NCI-H226 (cell line): Measurements from ENCODE around the gene SUGCT.
A peak's percentile ranks its signal among the peaks of the same experiment; 100 is the strongest.

Experiments used
- DNase-seq: peaks from one replicate; pipeline ENCODE4 v3.0.0-alpha.2; 2015

The SUGCT gene

DNA sequence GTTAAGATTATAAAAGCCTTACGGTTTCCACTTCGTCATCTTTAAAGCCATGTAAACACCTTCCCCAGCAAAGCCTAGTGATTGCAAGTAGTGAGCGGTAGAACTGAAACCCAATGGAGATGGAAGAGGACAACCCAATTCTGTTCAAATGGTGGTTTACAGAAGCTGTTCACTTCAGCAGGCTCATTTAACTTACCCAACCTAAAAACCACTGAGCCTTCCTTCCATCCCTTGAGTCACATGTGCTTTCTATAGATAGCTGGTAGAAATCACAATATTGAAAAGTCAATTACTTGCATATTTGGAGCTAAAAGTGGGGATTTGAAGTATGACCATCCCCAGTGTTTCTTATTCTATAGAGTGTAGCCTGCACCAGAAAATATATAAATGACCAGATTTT is 667.7 kb downstream of the SUGCT start:
- no peak for DNase-seq

DNA sequence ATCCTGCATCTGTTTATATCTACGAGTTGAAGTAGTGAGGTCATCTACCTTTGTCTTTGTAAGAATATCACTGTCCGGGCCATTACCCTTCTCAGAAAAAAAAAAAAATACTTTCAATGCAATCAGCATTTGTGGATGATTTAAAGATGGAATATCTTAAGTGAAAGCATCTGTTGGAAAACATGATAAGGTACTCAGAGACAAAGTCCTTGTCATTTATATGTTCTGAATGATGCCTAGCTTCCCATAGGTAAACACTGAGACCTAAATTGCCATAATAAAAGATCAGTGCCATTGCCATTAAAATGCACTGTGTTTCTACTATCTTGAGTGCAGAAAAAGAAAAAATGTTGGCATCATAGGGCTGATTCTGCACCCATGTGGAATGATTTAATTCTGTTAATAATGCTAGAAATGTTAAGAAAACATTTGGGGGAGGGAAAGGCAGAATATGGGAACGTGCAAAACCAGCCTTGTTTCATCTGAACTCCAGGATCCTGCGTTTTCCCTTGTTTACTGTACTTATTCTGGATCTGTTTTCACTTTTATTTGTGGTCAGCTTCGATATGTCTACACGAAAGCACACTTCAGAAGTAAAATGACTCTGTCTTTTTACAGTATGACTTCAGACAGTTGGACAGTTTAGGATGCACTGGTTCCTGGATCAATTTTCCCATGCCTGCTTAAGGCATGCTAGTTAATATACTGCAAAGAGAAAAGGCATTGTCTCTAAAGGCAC is 669.8 kb downstream of the SUGCT start:
- DNase-seq: no peak

DNA sequence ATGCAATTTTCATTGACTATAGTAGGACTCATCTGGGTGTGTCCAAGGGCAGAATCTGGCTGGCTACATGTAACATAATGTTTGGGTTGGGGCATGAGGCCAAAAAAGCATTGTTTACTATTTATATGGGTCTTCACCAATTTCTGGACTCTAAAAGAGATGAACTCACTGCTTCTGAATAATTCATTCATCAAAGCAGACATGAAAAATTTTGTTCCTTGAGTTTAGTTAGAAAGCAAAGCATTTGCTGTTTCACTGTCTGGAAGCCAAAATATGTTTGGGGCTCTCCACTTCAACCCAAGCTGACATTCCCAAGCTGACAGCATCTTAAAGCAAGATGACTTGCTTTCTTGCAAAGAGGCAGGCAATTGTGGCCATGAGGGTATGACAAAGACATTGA is 670.6 kb downstream of the SUGCT start:
- no peak for DNase-seq

DNA sequence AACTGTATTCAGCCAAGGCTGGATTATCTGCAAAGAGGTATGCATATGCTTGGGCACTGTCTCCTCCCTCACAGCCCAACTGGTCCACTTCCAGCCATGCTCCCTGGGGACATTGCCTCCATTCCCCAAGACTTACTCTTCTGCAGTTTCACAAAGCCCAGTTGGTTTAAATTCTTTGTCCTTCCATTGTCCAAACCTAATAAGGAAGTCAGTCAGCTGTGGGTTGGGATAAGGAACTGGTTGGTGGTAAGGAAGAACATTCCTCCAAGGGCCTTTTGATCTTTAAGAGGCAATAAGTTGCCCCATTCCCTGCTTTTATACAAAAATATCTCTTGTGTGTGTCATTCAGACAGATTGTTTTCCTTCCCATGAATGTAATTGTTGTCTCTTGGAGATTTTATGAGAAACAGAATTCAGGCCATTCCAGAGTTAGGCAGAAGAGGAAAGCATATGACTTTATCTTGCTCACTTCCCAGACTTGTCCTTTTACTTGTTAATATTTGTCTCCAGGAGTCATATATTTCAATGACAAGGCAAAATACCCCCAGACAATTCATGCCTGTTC is 673.7 kb downstream of the SUGCT start:
- peak; percentile 46 for DNase-seq

DNA sequence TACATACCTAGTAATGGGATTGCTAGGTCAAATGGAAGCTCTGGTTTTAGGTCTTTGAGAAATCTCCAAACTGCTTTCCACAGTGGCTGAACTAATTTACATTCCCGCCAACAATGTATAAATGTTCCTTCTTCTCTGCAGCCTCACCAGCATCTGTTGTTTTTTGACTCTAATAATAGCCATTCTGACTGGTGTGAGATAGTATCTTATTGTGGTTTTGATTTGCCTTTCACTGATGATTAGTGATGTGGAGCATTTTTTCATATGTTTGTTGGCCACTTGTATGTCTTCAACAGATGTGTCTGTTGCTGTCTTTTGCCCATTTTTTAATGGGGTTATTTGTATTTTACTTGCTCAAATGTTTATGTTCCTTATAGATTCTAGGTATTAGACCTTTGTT is 675.5 kb downstream of the SUGCT start:
- no peak for DNase-seq

DNA sequence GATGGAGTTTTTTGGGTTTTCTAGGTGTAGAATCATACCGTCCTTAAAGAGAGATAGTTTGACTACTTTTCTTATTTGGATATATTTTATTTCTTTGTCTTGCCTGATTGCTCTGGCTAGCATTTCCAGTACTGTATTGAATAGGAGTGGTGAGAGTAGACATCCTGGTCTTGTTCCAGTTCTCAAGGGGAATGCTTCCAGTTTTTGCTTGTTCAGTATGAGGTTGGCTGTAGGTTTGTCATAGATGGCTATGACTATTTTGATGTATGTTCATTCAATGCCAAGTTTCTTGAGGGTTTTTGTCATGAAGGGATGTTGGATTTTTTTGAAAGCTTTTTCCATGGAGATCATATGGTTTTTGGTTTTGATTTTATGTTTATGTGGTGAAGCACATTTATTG is 676.9 kb downstream of the SUGCT start:
- no peak for DNase-seq

DNA sequence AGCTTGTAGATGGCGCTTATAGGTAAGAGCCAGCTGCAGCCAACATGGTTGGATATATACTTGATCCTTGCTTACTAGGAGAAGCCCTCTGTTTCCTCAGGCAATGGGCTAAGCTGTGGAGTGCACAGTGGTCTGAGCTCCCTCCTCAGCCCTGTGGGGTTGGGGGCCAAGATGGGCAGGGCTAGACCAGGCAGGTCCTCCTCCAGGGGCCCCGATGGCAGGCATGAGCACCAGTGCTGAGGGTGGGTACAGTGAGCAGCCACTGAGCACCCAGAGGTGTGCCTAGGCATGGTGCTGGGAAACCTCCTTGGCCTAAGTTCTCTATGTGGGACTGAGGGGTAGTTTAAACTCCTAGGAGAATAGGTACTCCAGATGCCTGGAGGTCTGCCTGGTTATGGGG is 680.2 kb downstream of the SUGCT start:
- no peak for DNase-seq

DNA sequence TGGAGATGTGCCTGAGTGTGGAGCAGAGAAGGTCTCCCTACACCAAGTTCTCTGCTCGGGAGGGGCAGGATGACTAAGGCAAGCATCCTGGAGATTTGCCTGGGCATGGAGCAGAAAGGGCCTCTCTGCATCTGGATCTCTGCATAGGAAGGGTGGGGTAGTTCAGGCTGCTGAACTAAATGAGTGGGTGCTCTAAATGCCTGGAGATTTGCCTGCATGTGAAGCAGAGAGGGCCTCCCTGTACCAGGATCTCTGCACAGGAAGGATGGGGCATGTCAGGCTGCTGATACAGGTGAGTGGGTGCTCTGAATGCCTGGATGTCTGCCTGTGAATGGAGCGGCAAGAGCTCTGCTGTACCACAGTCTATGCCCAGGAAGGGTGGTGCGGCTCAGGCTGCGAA is 680.7 kb downstream of the SUGCT start:
- DNase-seq: peak; percentile 65

DNA sequence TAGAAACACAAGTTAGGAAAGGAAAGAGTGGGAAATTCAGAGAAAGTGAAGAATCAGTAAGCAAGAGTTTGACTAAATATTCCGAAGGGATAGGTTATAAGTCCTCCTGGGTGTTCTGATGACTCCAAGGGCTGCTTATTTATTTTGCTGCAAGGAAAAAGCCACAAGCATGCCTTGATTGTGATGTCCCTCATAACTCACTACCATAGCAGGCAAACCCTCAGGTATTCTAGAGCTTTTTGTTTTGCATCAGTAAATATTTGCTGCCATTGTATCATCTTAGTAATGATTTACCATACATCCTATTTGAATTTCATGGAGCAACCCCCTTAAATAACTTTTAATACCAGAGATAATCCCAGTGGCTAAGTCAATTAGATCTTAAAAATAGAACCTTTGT is 688.1 kb downstream of the SUGCT start:
- no peak for DNase-seq

DNA sequence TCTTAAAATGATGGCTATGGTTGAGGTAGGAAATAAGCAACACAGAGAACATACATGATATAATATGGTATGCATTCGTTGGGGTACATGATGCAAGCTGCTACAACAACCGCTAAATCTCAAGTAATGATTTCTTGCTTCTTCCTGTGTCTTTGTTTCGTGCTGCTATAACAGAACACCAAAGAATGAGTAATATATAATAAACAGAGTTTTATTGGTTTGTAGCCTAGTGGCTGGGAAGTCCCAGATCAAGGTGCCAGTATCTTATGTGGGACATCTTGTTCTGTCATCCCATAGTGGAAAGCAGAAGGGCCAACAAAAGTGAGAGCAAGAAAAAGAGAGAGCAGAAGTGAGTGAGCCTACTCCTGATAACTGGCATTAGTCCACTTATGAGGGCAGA is 689.7 kb downstream of the SUGCT start:
- DNase-seq: no peak

DNA sequence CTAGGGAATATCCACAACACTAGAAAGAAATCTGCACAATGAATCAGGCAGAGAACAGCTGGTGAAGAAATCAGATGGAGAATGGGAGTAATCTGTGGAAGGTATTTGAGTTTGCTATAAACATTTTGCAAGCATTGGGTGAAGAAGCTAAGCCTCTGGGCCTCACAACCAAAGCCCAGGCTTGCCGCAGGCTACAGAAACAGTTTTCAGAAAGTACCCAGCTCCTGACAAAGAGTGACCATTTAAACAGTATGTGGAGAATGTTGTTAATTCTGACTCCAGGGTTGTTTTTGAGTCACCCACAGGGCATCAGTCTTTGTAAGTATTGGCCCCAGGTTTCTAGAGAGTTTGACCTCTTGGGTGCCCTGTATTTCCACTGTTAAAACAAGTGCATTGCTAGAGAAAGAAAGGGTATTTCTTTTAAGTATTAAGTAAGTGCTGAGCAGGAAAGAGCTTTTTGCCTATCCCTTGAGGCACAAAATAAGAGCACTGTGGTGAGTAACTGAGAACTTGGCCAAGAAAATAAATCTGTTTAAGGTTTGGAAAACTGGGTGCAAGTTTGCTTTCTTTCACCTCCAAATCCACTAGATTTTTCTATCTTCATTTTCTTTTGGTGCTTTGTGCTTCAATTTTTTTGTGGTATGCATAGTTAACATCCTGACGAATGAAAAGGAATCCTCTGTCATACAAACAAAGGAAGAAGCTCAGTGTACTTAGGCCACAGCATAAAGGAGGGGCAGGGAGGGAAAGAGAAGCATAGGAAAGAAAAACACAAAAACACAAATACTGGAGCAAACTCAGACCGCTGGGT is 691.8 kb downstream of the SUGCT start:
- DNase-seq: peak; percentile 26

DNA sequence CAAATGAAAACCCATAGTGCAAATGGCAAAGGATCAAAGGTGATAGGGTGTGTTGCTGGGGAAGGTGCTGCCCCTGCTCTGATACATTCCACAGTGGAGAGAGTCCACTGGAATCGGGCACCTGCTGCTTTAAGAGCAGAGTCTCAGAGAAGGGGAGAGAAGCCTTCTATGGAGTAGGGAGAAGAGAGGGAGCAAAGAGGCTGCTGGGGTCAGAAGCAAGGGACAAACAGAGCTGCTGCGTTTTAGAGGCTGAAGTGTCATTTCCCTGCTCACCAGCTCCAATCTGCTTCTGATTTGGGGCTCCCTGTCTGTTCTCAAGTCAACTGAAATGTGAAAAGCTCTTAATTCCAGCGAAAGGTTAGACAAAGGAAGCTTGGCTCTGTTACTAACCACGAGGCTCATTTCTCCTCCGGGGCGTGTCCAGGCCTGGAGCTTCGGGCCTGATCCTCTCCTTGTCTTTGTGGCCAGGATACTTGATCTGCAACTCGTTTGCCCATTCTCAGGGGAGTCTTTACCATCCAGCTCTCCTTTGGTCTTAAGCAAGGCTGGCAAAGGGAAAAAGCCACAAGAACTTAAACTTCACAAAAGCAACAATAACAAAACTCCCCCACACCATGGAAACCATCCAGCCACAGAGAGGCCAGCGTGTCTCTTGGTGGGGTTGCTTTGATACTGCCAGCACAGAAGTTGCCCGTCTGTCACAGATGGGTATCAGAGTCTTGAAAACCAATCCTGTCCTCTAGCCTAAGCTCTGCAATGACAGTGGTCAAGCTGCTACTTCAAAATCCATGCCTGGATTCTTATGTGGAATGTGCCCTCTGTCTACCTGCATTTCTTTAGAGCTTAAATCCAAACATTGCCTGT is 692.6 kb downstream of the SUGCT start:
- no peak for DNase-seq

DNA sequence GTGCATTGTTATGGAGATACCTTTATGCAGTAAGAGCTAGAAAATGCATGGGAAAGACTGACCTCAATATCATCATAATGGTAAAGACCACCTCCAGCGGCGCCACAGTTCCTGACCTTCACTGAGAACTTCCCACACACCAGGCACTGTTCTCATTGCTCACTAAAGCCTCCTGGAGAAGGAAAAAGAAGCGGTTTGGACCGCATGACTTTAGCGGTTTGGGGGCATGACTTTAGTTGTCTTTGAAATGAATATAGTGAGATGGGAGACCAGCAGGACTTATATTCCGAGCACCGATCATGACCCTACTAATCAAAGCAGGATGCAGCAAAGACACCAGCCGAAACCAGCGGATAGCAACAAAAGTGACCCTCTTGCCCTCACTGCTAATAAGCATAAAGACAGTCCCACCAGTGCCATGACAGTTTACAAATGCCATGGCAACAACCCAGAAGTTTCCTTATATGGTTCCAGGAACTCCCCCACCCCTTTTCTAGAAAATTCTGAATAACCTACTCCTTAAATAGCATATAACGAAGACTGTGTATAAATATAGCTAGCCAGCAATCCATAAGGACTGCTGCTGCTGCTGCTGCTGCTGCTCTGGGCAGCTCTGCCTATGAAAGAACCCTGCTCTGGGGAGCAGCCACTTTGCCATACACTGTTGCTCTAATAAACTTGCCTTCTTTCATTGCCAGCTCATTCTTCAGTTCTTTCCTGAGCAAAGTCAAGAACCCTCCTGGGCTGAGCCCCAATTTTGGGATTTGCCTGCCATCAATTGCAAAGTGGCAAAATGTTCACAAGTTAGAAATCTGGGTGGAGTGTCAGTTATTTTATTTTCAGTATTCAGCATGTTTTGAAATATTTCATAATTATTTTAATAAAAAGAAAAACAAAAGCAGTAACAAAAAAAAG is 694.1 kb downstream of the SUGCT start:
- DNase-seq: no peak

DNA sequence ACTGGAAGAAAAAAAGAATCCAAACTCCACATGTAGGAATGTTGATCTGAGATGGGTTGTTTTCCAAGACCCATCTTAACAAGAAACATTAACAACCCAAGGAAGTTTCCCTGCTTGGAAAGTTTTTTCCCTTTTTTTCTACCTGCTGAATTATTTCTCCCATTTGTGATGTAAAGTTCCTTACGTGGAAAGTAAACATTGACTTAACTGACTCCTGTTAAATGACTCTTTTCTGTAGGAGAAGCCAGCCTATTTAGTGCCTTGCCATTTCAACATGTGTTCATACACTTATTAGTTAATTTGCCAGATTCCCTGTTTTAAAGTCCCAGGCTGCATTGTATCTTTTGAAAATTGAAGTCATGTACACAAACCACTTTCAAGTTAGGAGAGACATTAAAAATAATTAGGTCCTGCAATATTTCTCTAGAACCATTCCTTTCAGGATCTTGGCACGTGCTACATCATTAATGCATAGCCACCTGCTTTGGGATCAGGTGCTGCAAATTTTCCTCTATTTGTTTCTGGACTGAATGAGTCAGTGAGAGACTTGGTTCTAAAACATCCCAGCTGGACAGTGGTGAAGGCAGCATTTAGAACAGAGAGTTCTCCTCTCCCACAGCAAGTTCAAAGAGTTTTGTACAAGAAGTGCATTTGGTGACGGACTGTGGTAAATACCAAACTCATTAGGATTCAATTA is 698.5 kb downstream of the SUGCT start:
- no peak for DNase-seq

DNA sequence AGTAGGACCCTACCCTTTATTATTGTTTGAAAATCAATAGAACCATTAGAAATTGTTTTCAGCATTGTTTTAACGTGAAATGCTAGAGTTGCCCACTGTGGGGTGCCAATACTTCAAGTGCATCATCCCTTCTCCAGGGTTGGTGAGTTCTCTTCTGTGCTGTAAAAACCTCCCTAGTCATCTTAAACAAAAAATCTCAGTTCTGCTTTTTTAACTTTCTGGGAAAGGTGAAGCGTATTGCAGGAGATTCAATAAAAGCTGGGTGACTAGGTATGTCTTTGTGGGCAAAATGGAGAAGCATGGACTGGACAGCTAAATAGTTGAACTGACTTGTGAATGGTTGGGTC is 699.1 kb downstream of the SUGCT start:
- peak; percentile 42 for DNase-seq

DNA sequence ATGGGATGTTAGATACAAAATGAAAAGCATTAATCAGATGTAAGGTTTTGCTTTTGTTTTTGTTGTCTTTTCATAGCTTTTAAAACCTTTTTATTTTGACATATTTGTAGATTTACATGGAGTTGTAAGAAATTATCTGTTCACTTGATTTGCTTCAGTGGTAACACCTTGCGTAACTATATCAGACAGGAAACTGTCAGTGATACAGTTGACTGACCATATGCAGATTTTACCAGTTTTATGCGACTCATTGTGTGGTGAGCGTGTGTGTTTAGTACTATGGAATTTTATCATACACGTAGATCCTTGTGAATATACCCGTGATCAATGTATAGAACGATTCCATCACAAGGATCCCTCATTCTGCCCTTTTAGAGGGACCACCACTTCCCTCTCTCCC is 701.4 kb downstream of the SUGCT start:
- peak; percentile 57 for DNase-seq

DNA sequence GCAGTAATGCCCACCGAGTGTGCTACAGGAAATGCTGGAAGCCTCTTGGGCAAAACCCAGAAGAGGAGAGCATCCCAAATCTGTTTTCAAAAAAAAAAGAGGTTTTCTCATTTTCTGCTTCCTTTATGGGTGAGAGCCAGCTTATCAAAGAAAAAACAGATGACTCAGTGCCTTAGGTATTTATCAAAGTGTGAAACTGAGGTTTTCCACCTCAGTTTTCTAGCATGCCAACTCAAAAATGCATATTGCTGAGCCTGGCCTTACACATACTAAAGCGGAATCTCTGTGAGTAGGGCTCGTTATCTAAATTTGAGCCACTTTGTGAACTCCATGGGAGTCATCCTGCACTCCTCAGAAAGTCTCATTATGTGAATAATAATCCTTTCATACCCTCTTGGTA is 705.1 kb downstream of the SUGCT start:
- DNase-seq: peak; percentile 94

DNA sequence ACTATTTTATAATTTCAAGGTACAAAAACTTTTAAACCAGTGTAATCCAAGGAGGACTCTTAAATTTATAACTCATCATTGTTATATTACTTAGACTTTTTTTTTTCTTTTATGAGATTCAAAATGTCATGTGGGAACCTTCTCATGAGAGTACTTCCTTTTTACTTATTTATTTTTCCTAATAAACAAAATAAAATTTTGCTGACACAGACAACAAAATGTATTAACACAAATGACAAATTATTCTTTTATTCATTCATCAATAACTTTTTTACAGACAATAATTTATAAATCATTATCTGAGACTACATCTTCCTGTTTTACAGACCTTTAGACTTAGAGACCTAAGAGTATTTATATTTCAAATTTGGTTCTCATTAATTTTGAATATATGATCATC is 706.2 kb downstream of the SUGCT start:
- DNase-seq: no peak

DNA sequence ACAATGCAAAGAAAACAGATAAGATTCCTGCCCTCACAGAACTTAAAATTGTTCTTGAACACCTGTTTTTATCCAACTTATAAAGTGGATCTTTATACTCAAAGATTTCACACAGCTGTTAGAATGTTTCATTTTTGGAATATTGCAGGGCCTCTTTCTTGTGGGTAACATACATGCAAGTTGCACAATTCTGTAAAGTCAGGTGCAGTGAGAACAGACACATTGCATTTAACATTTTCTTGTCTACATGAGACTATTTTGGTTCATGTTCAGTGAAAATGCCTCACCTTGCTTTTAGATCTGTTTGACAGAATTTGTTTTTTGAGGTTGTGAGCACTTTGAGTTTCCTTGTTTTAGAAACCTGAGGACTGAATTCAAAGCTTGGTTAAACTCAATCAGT is 707.8 kb downstream of the SUGCT start:
- DNase-seq: no peak

DNA sequence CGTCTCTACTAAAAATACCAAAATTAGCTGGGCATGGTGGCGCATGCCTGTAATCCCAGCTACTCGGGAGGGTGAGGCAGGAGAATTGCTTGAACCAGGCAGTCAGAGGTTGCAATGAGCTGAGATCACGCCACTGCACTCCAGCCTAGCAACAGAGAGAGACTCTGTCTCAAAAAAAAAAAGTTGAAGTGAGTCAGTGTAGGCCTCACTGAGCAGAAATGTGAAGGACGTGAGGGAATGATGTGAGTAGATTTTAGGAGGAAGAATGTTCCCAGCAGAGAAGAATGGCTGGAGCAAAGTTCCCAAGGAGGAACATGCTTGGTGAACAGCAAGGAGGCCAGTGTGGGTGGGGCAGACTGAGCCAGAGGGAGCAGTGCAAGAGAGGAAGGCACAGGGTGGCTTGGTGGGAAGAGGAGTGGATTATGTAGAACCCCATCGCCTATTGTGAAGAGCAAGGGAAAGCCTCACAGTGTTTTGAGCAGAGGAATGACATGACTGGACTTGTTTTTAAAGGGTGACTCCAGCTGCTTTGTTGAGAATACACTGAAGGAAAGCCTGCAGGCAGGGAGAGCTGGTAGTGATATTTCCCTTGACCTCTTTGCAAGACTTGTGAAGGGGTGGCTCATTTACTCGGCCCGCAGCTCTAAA is 708.7 kb downstream of the SUGCT start:
- peak; percentile 16 for DNase-seq

DNA sequence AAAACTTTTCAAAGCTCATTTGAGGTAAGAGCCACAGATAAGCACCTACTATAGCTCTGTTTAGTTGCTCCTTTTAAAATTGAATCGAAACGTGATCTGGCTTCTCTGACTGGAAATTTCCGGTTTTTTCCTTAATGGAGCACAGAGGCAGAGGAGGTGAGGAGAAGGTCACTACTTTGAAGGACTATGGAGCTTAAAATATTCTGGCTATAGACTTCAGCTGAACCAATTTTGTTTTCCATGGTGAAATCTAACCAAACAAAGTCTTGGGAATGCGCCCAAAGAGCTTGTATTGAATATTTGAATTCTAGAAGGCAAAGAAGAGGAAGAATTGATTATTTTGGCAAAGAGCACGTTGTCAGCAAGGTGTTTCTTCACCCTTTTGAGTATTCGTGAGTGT is 711.1 kb downstream of the SUGCT start:
- no peak for DNase-seq
